Measurements from ENCODE around the gene AK2. TPM values are rescaled to one million over a fixed set of nuclear protein-coding genes. Genes with fewer than 3 reads are reported as not detected.

AK2 gene
- total and polyA plus RNA-seq, 10 of the 15 experiments (the other 5 are each of a cell fraction or from before 2014, with no cell fraction given), result 52.3 to 500 (median 278) TPM

GRCh38 chr1:33001282-33001681 is 35.4 kb downstream of the AK2 start (continued):
- TF ChIP-seq E2F8 (IDR thresholded peaks at IDR 0.05; ENCODE audit: low read depth, partially characterized antibody) (no peak), HCFC1 (IDR thresholded peaks at IDR 0.05; ENCODE audit: low read length) (no peak)

- no peaks in the 10 kb centered on the region for H3K79me2 ChIP-seq (ENCODE audit: control insufficient read depth, insufficient read depth, low read length)
- BruUV-seq (replicated peaks), result no TSS peak
- intact Hi-C loops (cut with micrococcal nuclease; ENCODE audit: unreplicated experiment), result no loop called here
- H3K36me3 ChIP-seq (ENCODE audit: control insufficient read depth in 2 of 2, insufficient read depth in 2 of 2, low read length in 1 of 2), result peaks cover 0 to 11% of the 10 kb centered on the region in 2 experiments; a peak in 2 of 4 replicates
- no peaks in the 10 kb centered on the region for H3K9me3 ChIP-seq (replicated peaks; ENCODE audit: control insufficient read depth, insufficient read depth, low read length)
- SMC1A ChIA-PET (ENCODE audit: uncharacterized antibody, unreplicated experiment), result interaction anchor here (0.6 to 1.5 kb wide), 2 partner anchors 44 to 56 kb away, joined by 3 to 5 read pairs; no protein-coding TSS in a partner anchor
- 76% methylated on average over 4 of the region's 4 CpGs for WGBS (ENCODE audit: insufficient coverage, insufficient replicate concordance, low lambda C conversion rate, missing lambda C conversion rate)
- no peak for FAIRE-seq
- POLR2A ChIA-PET, result no interaction called here
- DNase-seq (ENCODE audit: low read depth, low spot score), result no peak
- TF ChIP-seq HSF1 (IDR thresholded peaks at IDR 0.05; ENCODE audit: low read depth, low read length) (no peak), POLR2A (IDR thresholded peaks at IDR 0.05; ENCODE audit: low read depth, low read length) (peak; percentile 25; the same call in 1 of the 2 replicates), CBX3 (IDR thresholded peaks at IDR 0.05; ENCODE audit: borderline replicate concordance, low read depth) (no peak)
- no peak overlapping the region for H2AFZ ChIP-seq (ENCODE audit: control insufficient read depth, low read depth, low read length)
- no peak overlapping the region for H3K9ac ChIP-seq (ENCODE audit: control insufficient read depth, insufficient read depth, low read length)
- CTCF ChIA-PET, result interaction anchor here (0.8 to 1.8 kb wide), 8 partner anchors 8 to 68 kb away, joined by 3 to 5 read pairs (median 3); no protein-coding TSS in a partner anchor
- in situ Hi-C loops (cut with MboI), result no loop called here
- ATAC-seq, result no peak
- H3K27ac ChIP-seq (ENCODE audit: control insufficient read depth, insufficient read depth), result no peak overlapping the region
- H4K20me1 ChIP-seq (ENCODE audit: control insufficient read depth, insufficient read depth), result no peaks in the 10 kb centered on the region; the same call in 1 of the 2 replicates
- RAD21 ChIA-PET (ENCODE audit: unreplicated experiment), result interaction anchor here (1.5 kb wide), 1 partner anchor 36 kb away, joined by 4 read pairs; the partner anchor contains the start of gene RNF19B
- no peak overlapping the region for H3K4me2 ChIP-seq (ENCODE audit: control insufficient read depth, insufficient read depth)
- no peak overlapping the region for H3K4me3 ChIP-seq
- peaks cover 13% of the 10 kb centered on the region for H3K4me1 ChIP-seq (ENCODE audit: control insufficient read depth, insufficient read depth, low read length)
- no peaks in the 10 kb centered on the region for H3K27me3 ChIP-seq (replicated peaks in 1 of 2; ENCODE audit: control insufficient read depth in 2 of 2, insufficient read depth in 2 of 2, low read length in 1 of 2)
These were observed 36.2 kb downstream of the AK2 start for GRCh38 chr1:33000427-33001026.
